ENCODE data around the gene MRPL55.

MRPL55 gene

DNA sequence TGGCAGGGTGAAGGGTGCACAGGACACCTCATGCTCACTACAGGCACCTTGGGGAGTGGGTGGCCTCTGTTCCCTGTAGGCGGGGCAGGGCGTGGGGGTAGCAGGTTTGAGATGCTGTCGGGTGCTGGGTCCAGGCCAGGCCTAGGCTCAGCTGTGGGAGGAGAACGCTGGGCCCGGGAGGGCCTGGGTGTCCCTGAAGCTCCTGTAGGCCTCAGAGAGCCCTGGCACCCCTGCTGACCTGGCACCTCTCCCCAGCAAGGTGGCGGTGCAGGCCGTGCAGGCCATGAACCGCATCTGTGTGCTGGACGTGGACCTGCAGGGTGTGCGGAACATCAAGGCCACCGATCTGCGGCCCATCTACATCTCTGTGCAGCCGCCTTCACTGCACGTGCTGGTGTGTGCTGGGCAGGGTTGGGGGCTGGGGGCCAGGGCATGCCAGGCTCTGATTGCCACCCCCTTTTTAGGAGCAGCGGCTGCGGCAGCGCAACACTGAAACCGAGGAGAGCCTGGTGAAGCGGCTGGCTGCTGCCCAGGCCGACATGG lies 38.1 kb upstream of the MRPL55 start:
- no peak for DNase-seq

DNA sequence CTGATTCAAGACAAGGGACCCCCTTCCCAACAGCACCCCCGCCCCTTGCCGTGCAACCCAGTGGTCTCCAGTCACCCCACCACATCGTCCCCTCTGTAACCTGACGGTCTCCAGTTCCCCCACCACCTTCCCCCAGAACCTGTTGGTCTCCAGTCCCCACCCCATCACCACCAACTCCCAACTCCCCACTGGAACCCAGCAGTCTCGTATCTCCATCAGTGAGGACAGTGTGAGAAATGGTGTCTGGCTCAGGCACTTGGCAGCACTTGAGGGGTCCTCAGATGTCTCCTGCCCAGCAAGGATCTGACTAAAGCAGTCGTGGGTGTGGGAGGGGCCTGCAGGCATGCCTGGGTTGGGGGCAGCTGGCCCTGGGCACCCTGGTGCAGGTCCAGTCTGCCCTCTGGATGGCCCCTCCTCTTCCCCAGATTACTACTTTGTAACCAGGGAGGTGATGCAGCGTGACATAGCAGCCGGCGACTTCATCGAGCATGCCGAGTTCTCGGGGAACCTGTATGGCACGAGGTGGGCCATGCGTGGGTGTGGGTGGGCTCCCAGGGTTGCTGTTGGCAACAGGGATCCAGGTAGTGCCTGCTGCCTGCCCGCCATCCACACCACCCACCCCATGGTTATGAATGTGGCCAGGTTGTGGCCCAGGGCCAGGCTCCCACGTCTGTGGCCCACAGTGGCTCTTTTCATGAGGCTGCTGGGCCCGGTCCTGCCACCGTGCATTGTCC lies 37.5 kb upstream of the MRPL55 start:
- no peak for DNase-seq

DNA sequence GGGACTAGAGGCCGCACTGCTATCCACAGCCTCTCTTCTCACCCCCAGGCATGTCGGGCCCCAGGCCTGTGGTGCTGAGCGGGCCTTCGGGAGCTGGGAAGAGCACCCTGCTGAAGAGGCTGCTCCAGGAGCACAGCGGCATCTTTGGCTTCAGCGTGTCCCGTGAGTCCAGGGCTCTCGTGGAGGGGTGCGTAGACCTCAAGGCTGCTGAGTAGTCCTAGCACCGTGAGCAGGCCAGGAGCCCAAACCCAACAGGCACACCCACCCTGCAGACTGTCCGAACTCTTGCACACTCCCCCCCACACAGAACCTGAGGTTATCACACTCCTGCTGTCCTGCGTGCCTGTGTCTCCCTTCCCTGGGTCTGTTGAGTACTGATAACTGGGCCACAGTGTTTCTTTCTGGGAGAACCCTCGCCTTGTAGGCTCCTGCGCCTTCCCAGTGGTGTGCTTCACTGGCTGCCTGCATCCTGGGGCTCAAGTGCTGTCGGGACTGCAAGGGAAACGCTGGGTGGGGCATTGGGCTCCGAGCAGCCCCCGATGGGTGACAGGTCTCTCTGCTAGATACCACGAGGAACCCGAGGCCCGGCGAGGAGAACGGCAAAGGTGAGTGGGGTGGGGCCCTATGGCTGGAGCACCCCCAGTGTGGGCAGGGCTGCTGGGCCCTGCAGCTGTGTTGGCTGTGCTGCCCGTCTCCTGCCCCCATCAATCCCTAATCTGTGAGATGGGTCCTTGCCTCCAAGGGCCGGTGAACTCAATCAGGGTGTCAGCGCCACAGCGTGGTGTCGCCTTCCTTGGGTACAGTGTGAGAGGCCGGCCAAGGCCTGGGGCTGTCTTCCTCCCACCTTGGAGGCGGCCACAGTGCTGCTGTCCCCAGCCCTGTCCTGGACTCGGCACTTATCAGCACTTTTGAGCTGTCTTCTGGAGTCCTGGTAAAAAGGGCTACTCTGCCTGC lies 36.6 kb upstream of the MRPL55 start:
- no peak for DNase-seq

DNA sequence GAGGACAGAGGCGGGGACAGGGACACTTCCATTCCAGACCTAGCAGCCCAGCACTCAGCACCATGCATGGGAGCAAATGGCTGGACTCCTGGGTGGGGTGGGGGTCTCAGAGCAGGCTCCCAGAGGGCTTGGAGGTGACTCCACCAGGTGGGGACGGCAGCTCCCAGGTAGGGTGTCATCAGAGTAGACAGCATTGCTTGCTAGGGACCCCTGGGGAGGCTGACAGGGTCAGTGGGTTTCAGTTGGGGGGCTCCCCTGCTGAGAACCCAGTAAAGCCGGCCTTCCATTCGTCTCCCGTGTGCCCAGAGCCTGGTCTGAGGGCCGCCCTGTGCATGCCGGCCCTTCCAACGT lies 35.9 kb upstream of the MRPL55 start:
- no peak for DNase-seq

DNA sequence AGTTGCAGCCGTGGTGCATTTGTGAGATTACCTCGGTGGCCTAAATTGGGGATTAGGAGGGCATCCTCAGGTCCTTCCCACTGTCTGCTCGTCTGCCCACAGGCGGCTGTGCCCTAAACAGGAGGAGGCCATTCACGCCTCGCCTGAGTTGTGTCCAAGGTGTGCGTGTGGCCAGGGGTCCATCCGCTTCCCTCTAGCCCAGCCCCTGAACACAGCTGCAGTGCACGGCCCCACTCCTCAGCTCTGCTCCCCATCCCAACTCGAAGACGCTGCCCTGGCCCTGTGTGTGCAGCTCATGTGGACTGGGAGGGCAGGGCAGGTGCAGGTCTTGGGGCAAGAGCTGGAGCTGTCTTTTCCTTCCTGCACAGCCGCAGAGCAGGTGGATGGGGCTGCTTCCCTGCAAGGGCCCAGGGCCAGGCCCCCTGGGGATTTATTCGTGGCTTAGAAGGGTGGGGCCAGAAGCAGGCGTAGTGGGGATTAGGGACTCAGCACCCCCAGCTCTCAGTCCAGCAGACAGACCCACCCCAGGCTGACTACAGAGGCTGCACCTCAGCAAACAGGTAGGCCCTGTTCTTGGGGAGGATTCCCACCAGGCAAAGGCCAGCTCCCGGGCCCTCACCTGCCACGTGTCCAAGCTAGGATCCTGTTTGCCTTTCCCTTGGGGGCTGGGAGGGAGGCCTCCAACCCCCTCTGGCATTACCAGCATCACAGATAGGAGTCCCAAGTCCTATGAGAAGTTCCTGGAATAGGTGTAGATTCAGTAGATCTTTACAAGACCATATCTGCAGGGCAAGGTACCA lies 35.3 kb upstream of the MRPL55 start:
- DNase-seq, result no peak

DNA sequence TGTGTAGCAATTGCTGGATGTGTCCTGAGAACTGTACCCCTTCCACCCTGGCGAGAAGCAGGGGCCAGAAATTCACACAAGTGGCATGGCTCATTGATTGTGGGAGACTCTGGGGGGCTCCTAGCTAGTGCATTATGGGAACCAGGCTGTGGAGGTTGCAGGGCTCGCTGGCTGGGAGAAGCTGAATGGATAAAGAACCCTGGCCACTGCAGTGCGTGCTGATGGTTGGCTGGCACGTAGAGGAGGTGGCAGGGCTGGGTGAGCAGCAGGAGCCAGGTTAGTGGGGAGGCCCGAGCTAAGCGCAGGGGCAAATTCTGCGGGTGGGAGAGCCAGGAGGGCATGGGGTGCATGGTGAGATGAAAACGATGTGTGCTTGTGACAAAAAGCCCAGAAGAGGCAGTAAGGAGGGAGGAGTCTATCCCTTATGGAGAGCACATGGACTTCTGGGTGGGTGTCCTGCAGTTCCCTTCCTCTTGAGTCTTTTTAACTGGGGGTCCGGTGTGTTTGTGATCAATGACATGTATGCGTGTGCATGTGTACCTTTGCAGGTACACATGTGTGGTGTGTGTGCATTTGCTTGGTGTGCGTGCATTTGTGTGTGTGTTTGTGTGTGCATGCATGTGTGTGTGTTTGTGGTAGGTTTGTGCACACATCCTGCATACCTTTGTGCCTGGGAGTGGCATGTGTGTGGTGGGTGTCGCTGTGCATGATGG lies 34.5 kb upstream of the MRPL55 start:
- DNase-seq, result no peak

DNA sequence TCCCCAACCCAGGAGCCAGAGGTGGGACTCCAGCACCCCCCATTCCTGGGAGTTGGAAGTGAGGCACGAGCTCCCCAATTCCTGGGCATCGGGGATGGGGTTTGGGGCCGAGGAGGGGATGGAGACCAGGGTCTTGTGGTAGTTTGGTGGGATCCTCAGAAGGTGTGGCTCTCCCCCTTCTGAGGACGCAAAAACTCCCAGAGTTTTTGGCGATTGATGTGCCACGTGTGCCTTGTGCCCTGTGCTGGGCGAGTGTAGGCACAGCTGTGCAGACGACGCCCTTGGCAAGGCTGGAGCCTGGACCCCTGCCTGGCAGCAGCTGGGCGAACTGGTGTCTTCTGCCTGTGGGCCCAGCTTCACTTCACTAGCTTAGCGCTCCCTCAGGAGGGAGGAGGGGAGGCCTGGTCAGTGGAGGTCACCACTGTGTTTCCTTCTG lies 33.6 kb upstream of the MRPL55 start:
- DNase-seq, result no peak

DNA sequence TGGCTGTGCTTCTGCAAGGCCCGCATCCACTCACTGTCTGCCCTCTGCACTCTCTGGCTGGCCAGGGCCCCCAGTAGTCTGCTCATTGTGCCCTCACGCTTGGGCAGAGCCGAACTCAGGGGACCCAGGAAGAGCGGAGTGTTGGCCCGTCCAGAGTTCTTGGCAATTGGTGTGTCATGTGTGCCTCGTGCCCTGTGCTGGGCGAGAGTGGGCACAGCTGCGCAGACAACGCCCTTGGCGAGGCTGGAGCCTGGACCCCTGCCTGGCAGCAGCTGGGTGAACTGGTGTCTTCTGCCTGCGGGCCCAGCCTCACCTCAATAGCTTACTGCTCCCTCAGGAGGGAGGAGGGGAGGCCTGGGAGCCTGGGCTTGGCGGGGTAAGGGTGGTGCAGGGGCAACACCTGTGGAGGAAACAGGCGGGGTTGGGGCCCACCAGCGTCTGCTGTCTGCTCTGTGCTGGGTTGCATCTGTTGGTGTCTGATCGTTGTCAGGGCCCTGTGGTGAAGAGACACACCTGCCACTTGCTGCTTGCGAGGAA lies 33.1 kb upstream of the MRPL55 start:
- DNase-seq, result no peak

DNA sequence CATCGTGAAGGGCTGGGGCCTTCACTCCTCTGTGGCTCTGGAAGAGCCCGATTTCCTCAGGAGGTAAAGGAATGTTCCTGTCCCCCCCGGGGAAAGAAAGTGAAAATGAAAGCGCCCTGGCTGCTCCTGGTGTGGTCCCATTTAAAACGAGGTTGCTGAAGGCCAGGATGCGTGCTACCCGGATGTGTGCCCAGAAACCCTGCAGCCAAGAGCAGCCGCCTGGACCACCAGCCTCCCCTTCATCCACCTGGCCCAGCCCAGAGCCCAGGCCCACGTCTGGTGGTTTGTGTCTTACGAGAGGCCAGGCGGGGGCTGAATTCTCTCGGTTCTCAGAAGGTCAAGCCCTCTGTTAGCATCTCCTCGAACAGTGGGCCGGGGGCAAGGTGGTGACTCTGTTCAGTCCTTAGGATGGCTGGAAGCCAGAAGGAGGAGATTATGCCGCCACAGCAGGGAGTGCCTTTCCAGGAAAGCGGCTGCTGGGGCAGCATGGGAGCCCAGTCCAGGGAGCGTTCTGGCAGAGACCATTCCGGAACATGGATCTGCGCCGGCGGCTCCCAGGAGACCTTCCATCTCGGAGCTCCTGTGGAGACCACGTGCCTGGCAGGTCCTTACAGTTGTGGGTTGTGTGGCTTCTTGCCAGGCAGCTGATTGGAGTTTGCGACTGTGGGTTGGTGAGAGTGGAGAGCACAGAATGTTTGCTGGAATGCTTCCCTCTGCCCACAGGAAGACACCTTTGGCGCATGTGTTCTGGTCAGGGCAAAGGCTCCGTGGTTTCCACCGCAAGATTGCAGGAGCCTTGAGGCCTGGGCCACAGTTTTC lies 32.3 kb upstream of the MRPL55 start:
- DNase-seq, result no peak

DNA sequence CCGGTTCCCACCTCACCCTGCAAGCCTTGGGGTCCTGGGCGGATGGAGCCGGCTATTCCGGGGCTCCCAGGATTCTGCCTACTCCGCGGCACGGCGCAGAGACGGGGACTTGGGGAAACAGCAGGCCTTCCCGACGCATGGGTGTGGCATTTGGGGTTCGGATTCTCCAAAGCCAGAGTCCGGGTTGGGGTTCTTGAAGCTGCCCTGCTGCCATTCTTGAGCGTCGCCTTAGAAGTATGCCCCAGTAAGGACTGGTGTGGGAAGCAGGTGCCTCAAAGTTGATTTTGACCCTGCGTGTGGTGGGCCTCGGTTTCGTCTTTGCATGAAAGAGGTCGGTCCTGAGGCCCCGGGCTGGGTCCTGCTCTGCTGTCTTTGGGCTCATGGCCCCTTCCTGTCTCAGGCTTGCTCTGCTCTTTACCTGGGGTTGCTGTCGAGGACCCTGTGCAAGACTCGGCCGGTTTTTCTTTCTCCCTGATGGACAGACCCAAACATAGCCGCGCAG lies 31.7 kb upstream of the MRPL55 start:
- DNase-seq, result no peak

DNA sequence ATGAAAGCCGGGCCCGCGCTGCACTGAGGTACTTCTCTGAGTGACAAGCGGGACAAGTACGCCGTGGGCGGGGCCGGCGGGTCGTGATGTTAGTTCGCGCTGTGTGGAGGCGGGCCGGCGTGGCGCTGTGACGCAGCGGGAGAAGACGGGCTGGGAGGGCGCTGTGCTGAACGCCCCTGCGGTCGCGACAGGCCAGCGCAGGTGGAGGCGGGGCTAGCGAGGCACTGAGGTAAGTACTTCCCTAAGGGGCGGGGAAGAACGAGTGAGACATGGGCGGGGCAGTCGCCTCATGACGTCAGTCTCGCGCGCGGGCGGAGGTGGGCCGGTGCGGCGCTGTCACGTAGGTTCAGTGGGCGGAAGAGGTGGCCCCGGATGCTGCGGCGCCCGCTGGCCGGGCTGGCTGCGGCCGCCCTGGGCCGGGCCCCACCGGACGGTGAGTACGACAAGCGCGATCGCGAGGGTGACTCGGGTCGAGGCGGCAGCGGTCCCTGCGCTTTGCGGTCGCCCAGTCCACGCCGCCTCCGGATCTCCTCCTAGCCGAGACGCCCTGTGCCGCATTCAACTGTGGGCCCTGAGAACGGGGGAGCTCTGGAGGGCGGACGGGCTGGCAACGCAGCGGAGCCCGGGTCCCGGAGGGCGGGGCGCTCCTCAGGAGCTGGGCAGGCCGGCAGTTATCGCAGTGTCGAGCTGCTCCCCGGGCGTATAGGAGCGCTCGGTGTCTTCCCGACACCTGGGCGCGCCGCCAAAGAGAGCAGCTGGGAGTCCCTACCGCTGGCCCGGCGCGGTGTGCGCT lies 31.0 kb upstream of the MRPL55 start, which contains the start of gene GUK1:
Gene GUK1 (plus strand): TSS at position 349 of the 793 bp plus-strand sequence. CDS start 24 bp downstream, at position 373.
- peak; percentile 99 for DNase-seq

DNA sequence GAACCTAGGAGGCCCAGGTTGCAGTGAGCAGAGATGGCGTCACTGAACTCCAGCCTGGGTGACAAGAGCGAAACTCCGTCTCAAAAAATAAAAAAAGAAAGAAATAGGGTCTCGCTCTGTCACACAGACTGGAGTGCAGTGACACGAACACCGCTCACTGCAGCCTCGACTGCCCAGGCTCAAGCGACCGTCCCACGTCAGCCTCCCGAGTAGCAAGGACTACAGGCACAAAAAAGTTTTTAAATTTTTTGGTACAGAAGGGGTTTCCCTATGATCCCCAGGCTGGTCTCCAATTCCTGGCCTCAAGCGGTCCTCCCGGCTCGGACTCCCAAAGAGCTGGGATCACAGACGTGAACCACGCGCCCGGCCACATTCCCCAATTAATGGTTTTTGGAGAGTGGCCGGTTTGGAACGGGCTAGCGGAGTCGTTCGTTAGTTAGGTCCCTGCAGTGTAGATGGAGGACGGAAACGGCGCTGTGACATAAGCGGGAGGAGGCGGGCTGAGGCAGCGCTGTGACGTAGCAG lies 30.4 kb upstream of the MRPL55 start:
- no peak for DNase-seq

DNA sequence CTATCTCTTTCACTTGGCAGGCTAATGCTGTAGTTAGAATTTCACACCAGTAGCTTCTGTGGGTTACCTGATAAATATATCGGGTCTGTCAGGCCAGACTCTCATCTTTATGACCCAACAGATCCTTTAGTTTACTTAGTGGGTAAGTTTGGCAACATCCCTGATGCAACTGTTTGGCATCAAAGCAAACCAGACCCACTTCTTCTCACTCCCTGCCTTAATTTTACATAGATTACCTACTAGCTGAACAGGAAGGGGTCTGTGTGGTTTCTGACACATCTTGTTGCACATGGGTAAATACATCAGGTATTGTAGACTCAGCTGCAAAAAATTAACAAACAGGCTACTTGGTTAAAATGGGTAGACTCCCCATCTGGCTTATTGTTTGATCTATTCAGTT lies 27.8 kb upstream of the MRPL55 start:
- no peak for DNase-seq

DNA sequence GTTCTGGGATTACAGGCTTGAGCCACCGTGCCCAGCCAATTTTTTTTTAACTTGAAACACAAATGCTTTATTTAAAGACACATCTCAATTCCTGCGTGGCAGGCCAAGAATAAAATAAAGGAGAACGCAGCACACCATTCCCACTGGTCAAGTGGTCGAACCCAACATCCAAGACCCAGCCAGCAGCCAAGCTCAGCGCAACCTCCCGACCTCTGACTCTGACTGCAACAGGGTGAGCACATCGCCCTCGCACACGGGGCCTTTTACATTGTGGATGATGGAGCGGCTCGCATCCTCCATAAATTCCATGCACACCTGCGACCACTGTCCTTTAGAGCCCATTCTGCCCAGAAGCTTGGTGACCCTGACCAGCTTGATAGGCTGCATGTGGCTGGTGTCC lies 25.5 kb upstream of the MRPL55 start:
- no peak for DNase-seq

DNA sequence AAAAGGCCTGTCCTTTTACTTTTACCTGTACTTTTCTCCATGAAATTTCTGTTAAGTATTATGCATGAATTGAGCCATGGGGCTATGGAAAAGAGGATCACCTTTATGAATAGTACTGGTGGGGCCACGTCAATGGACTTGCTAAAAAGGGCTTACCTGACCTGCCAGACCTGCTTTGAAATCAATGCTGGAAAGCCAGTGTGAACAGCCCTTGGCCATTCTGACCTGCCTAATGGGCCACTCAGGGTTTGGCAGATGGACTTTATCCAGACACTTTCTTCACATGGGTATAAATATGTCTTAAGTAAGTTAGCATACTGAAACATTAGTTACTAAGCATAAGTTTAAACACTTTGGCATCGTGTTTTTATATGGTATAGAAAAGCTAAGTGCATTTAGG lies 22.7 kb upstream of the MRPL55 start:
- DNase-seq, result no peak

DNA sequence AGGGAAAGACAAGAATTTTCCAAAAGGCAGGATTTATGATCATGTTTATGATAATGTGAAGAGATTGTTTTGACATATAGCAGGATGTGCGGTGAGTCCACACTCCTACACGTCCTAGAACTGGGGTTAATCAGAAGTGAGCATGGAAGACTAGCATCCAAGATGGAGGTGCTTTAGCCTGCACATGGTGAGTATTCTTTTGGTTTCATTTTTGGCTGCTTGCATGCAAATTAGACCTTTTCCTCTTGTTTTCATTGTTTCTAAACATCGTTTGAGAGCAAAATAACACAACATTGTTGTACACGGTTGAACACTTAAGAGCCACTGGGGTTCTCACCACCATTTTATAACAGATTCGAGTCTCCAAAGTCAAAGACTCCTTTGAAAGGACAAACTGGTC lies 16.1 kb upstream of the MRPL55 start:
- DNase-seq, result no peak

DNA sequence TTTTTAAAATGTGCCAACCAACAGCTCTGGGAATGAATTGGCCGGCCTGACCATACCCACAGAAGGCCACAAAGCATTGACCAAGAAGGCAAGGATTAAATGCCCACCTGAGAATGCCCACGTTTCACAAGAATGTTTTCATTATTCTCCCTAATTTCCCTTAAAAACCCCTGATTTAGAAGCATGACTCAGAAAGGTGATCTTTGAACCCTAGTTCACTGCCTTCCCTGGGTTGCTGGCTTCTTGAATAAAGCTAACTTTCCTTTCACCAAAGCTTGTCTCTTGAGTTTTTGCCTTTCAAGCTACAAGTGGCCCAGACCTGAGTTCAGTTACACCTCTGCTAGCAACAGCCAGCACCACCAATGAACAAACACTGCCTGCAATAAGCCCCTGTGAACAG lies 14.4 kb upstream of the MRPL55 start:
- no peak for DNase-seq

DNA sequence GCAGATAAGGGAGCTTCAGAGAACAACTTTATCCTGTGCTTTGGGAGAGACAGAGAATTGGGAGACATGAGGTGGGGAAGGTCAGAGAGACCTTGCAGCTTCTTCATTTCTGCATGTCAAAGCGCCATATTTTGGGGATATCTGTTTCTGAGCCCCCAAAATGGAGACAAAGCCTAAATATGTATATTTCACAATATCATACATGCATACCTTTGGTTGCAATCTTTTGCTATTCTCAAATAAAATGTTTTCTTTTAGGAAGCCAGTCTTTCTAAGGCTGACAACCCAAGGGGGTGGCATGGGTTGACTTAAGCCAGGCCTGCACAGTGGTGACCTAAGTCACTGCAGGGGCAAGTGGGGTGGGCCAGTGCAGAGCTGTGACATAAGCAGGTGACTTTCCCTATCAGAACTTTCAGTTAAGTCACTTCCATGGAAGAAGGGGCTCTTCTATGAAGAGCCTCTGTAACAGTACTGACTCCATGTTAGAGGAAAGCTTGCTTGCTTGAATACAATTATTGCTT lies 13.9 kb upstream of the MRPL55 start:
- DNase-seq, result no peak

DNA sequence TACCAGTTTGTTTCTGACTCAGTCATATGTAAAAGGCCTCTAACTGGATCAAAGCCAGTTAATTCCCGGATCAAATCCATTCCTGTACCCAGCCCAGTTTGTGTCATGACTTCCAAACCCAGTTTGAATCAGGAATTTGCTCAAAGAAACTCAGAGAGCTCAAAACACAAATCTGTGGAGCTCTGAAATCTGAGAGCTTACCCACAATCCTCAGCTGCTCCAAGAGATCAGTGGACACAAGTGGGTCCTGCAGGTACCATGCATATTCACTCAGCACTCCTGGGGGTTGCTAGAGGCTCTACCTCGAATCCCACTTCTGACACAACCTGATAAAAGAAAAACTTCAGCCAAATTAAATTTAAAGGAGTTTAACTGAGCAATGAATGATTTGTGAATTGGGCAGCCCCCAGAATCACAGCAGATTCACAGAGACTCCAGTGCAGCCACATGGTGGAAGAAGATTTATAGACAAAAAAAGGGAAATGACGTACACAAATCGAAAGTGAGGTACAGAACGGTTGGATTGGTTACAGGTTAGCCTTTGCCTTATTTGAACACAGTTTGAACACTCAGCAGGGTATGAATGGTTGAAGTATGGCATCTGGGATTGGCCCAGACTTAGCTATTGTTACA lies 11.9 kb upstream of the MRPL55 start:
- DNase-seq, result no peak
